Measurements from ENCODE around the gene ASCC1.

DNA sequence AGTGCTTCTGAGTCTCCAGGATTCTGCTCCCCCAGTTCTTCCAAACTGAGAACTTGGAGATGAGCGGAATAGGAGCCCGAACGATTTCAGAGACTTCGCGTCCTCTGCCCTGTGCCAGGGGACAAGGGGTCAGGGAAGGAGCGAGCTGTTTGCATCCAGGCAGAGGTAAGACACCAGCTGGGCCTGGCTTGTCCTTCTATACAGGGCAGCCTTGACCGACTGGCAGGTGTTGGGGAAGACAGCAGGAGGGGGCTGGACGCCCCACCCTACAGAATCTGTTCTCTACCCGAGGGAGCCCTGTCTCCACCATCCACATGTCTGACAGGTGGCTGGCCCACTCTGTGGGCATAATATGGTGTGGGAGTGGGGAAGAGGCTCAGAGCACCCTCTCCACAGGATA is 134.9 kb downstream of the ASCC1 start:
- TF ChIP-seq POLR2A (IDR thresholded peaks at IDR 0.05; ENCODE audit: low read depth, low read length) (no peak), POLR2AphosphoS5 (IDR thresholded peaks at IDR 0.05; ENCODE audit: low read depth, low read length) (no peak)

Data from GM12891 (cell line).